ENCODE results near the gene TBCD.

Gene TBCD

GRCh38 chr17:82748756-82749155 lies 3.1 kb upstream of the TBCD start (continued):
- TF ChIP-seq, protein P1, sequence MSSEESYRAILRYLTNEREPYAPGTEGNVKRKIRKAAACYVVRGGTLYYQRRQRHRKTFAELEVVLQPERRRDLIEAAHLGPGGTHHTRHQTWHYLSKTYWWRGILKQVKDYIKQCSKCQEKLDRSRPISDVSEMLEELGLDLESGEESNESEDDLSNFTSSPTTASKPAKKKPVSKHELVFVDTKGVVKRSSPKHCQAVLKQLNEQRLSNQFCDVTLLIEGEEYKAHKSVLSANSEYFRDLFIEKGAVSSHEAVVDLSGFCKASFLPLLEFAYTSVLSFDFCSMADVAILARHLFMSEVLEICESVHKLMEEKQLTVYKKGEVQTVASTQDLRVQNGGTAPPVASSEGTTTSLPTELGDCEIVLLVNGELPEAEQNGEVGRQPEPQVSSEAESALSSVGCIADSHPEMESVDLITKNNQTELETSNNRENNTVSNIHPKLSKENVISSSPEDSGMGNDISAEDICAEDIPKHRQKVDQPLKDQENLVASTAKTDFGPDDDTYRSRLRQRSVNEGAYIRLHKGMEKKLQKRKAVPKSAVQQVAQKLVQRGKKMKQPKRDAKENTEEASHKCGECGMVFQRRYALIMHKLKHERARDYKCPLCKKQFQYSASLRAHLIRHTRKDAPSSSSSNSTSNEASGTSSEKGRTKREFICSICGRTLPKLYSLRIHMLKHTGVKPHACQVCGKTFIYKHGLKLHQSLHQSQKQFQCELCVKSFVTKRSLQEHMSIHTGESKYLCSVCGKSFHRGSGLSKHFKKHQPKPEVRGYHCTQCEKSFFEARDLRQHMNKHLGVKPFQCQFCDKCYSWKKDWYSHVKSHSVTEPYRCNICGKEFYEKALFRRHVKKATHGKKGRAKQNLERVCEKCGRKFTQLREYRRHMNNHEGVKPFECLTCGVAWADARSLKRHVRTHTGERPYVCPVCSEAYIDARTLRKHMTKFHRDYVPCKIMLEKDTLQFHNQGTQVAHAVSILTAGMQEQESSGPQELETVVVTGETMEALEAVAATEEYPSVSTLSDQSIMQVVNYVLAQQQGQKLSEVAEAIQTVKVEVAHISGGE (tag by site-specific recombination; conservative IDR thresholded peaks at IDR 0.05; ENCODE audit: low read depth), result no peak
- TF ChIP-seq ZNF513 (tag by site-specific recombination; IDR thresholded peaks at IDR 0.05) (no peak), ZNF514 (tag by site-specific recombination; IDR thresholded peaks at IDR 0.05) (no peak)

- Histone ChIP-seq H3K27ac (ENCODE audit: extremely low read depth, low read depth, low read length) (no peak overlapping the region), H3K36me3 (ENCODE audit: control insufficient read depth in 2 of 2, insufficient read depth in 1 of 2, low read length in 2 of 2) (peaks cover 0 to 4% of the 10 kb centered on the region in 2 experiments), H3K9me3 (ENCODE audit: control insufficient read depth, insufficient read depth, low read depth, low read length) (no peaks in the 10 kb centered on the region), H3K4me1 (ENCODE audit: control insufficient read depth, insufficient read depth, low read length) (peaks cover 6% of the 10 kb centered on the region), H3K4me3 (ENCODE audit: low read depth, low read length) (no peak overlapping the region)
- ChIA-PET POLR2A (interaction anchor here (0.6 kb wide), 1 partner anchor 136 kb away, joined by 4 read pairs; no protein-coding TSS in a partner anchor), CTCF (no interaction called here)
- TF ChIP-seq MZF1 (tag by site-specific recombination; IDR thresholded peaks at IDR 0.05; ENCODE audit: borderline replicate concordance) (0 out of 2 replicates have a peak, but pooled peaks have one; percentile 32), SP2 (tag by site-specific recombination; IDR thresholded peaks at IDR 0.05) (no peak), SETDB1 (IDR thresholded peaks at IDR 0.05; ENCODE audit: insufficient read length, low read length) (peak; percentile 88), ZBTB48 (tag by site-specific recombination; IDR thresholded peaks at IDR 0.05) (no peak)
These were observed 1.5 kb upstream of the TBCD start for GRCh38 chr17:82750241-82750908.

GRCh38 chr17:82751171-82751570 lies 694 bp upstream of the TBCD start:
- ChIA-PET CTCF (no interaction called here), POLR2A (no interaction called here)
- H3K4me1 ChIP-seq (ENCODE audit: control insufficient read depth, insufficient read depth, low read length), result peaks cover 8% of the 10 kb centered on the region
- no peak overlapping the region for H3K27ac ChIP-seq (ENCODE audit: extremely low read depth, low read depth, low read length)
- peaks cover 0 to 5% of the 10 kb centered on the region in 2 experiments for H3K36me3 ChIP-seq (ENCODE audit: control insufficient read depth in 2 of 2, insufficient read depth in 1 of 2, low read length in 2 of 2)
- H3K4me3 ChIP-seq (ENCODE audit: low read depth, low read length), result peak overlapping the region; percentile 25
- TF ChIP-seq, protein P2, sequence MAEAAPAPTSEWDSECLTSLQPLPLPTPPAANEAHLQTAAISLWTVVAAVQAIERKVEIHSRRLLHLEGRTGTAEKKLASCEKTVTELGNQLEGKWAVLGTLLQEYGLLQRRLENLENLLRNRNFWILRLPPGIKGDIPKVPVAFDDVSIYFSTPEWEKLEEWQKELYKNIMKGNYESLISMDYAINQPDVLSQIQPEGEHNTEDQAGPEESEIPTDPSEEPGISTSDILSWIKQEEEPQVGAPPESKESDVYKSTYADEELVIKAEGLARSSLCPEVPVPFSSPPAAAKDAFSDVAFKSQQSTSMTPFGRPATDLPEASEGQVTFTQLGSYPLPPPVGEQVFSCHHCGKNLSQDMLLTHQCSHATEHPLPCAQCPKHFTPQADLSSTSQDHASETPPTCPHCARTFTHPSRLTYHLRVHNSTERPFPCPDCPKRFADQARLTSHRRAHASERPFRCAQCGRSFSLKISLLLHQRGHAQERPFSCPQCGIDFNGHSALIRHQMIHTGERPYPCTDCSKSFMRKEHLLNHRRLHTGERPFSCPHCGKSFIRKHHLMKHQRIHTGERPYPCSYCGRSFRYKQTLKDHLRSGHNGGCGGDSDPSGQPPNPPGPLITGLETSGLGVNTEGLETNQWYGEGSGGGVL (tag by site-specific recombination; IDR thresholded peaks at IDR 0.05), result no peak
- TF ChIP-seq SETDB1 (IDR thresholded peaks at IDR 0.05; ENCODE audit: insufficient read length, low read length) (no peak), ZFP69B (tag by site-specific recombination; IDR thresholded peaks at IDR 0.05) (no peak), HOXC10 (CRISPR knock-in tag; IDR thresholded peaks at IDR 0.05) (no peak)
- TF ChIP-seq, protein P3, sequence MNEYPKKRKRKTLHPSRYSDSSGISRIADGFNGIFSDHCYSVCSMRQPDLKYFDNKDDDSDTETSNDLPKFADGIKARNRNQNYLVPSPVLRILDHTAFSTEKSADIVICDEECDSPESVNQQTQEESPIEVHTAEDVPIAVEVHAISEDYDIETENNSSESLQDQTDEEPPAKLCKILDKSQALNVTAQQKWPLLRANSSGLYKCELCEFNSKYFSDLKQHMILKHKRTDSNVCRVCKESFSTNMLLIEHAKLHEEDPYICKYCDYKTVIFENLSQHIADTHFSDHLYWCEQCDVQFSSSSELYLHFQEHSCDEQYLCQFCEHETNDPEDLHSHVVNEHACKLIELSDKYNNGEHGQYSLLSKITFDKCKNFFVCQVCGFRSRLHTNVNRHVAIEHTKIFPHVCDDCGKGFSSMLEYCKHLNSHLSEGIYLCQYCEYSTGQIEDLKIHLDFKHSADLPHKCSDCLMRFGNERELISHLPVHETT (tag by site-specific recombination; IDR thresholded peaks at IDR 0.05), result no peak
- H3K9me3 ChIP-seq (ENCODE audit: control insufficient read depth, insufficient read depth, low read depth, low read length), result no peaks in the 10 kb centered on the region

Data from HEK293 (cell line).